GM23338 (cell line): ENCODE data around the gene AVPR1A.

Experiments
- EZH2 ChIP-seq: fragments of 200-600 bp; sonication (generic); IDR thresholded peaks from one replicate; pipeline ENCODE4 v1.8.0; 2017; ENCODE audit warnings: antibody characterized with exemption, mild to moderate bottlenecking, low read depth; ENCODE audit not compliant: unreplicated experiment
- EZH2phosphoT487 ChIP-seq: fragments of 200-600 bp; sonication (generic); IDR thresholded peaks from one replicate; pipeline ENCODE4 v1.8.1; 2018; ENCODE audit warnings: antibody characterized with exemption; ENCODE audit not compliant: unreplicated experiment
- POLR2AphosphoS5 ChIP-seq: IDR thresholded peaks from 2 replicates; pipeline ENCODE4 v1.6.1; 2016; ENCODE audit warnings: antibody characterized with exemption, low read depth
- ZNF114 ChIP-seq: fragments of 250-450 bp; sonication (Bioruptor Pico); IDR thresholded peaks from 2 replicates; pipeline ENCODE4 v1.5.0; 2020; ENCODE audit warnings: mild to moderate bottlenecking, moderate library complexity
- TF ChIP-seq, protein P1 (sequence below), 2 experiments: fragments of 200-600 bp in 1 of 2; sonication (generic) in 1 of 2; conservative IDR thresholded peaks; 2 replicates each; pipeline versions ENCODE4 v1.5.1 to v1.6.1; 2016 to 2017; ENCODE audit warnings: antibody characterized with exemption in 2 of 2, low read depth in 2 of 2, mild to moderate bottlenecking in 2 of 2, moderate library complexity in 1 of 2
- TF ChIP-seq, protein P2 (sequence below): IDR thresholded peaks from one replicate; pipeline ENCODE4 v1.6.1; 2018; ENCODE audit warnings: antibody characterized with exemption; ENCODE audit not compliant: unreplicated experiment
- TF ChIP-seq, protein P3 (sequence below): fragments of 250-450 bp; sonication (Bioruptor Pico); IDR thresholded peaks from 2 replicates; pipeline ENCODE4 v1.5.0; 2020; ENCODE audit warnings: mild to moderate bottlenecking, moderate library complexity

DNA sequence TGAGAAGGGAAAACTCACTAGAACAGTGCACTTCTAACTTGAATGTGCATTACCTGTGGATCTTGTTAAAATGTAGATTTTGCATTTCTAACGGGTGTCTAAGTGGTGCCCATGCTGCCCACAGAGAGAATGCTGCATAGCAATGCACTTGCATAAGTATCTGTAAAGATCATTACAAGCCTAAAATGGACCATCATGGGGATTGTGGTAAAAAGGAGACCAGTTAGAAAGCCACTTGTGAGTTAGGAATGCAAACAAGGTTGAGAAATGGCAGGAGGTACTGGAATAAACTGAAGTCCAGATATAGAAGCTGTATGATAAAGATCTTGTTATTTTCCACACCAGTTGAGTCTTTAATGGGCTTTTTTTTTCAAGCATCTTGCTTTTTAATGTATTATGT lies 18.8 kb downstream of the AVPR1A start:
- TF ChIP-seq, protein P1, sequence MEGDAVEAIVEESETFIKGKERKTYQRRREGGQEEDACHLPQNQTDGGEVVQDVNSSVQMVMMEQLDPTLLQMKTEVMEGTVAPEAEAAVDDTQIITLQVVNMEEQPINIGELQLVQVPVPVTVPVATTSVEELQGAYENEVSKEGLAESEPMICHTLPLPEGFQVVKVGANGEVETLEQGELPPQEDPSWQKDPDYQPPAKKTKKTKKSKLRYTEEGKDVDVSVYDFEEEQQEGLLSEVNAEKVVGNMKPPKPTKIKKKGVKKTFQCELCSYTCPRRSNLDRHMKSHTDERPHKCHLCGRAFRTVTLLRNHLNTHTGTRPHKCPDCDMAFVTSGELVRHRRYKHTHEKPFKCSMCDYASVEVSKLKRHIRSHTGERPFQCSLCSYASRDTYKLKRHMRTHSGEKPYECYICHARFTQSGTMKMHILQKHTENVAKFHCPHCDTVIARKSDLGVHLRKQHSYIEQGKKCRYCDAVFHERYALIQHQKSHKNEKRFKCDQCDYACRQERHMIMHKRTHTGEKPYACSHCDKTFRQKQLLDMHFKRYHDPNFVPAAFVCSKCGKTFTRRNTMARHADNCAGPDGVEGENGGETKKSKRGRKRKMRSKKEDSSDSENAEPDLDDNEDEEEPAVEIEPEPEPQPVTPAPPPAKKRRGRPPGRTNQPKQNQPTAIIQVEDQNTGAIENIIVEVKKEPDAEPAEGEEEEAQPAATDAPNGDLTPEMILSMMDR (conservative IDR thresholded peaks at IDR 0.05; ENCODE audit: low read depth in 2 of 2), result no peak
- TF ChIP-seq EZH2 (no peak), POLR2AphosphoS5 (no peak), EZH2phosphoT487 (no peak), ZNF114 (CRISPR knock-in tag) (no peak)
- TF ChIP-seq, protein P2, sequence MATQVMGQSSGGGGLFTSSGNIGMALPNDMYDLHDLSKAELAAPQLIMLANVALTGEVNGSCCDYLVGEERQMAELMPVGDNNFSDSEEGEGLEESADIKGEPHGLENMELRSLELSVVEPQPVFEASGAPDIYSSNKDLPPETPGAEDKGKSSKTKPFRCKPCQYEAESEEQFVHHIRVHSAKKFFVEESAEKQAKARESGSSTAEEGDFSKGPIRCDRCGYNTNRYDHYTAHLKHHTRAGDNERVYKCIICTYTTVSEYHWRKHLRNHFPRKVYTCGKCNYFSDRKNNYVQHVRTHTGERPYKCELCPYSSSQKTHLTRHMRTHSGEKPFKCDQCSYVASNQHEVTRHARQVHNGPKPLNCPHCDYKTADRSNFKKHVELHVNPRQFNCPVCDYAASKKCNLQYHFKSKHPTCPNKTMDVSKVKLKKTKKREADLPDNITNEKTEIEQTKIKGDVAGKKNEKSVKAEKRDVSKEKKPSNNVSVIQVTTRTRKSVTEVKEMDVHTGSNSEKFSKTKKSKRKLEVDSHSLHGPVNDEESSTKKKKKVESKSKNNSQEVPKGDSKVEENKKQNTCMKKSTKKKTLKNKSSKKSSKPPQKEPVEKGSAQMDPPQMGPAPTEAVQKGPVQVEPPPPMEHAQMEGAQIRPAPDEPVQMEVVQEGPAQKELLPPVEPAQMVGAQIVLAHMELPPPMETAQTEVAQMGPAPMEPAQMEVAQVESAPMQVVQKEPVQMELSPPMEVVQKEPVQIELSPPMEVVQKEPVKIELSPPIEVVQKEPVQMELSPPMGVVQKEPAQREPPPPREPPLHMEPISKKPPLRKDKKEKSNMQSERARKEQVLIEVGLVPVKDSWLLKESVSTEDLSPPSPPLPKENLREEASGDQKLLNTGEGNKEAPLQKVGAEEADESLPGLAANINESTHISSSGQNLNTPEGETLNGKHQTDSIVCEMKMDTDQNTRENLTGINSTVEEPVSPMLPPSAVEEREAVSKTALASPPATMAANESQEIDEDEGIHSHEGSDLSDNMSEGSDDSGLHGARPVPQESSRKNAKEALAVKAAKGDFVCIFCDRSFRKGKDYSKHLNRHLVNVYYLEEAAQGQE, result no peak
- TF ChIP-seq, protein P3, sequence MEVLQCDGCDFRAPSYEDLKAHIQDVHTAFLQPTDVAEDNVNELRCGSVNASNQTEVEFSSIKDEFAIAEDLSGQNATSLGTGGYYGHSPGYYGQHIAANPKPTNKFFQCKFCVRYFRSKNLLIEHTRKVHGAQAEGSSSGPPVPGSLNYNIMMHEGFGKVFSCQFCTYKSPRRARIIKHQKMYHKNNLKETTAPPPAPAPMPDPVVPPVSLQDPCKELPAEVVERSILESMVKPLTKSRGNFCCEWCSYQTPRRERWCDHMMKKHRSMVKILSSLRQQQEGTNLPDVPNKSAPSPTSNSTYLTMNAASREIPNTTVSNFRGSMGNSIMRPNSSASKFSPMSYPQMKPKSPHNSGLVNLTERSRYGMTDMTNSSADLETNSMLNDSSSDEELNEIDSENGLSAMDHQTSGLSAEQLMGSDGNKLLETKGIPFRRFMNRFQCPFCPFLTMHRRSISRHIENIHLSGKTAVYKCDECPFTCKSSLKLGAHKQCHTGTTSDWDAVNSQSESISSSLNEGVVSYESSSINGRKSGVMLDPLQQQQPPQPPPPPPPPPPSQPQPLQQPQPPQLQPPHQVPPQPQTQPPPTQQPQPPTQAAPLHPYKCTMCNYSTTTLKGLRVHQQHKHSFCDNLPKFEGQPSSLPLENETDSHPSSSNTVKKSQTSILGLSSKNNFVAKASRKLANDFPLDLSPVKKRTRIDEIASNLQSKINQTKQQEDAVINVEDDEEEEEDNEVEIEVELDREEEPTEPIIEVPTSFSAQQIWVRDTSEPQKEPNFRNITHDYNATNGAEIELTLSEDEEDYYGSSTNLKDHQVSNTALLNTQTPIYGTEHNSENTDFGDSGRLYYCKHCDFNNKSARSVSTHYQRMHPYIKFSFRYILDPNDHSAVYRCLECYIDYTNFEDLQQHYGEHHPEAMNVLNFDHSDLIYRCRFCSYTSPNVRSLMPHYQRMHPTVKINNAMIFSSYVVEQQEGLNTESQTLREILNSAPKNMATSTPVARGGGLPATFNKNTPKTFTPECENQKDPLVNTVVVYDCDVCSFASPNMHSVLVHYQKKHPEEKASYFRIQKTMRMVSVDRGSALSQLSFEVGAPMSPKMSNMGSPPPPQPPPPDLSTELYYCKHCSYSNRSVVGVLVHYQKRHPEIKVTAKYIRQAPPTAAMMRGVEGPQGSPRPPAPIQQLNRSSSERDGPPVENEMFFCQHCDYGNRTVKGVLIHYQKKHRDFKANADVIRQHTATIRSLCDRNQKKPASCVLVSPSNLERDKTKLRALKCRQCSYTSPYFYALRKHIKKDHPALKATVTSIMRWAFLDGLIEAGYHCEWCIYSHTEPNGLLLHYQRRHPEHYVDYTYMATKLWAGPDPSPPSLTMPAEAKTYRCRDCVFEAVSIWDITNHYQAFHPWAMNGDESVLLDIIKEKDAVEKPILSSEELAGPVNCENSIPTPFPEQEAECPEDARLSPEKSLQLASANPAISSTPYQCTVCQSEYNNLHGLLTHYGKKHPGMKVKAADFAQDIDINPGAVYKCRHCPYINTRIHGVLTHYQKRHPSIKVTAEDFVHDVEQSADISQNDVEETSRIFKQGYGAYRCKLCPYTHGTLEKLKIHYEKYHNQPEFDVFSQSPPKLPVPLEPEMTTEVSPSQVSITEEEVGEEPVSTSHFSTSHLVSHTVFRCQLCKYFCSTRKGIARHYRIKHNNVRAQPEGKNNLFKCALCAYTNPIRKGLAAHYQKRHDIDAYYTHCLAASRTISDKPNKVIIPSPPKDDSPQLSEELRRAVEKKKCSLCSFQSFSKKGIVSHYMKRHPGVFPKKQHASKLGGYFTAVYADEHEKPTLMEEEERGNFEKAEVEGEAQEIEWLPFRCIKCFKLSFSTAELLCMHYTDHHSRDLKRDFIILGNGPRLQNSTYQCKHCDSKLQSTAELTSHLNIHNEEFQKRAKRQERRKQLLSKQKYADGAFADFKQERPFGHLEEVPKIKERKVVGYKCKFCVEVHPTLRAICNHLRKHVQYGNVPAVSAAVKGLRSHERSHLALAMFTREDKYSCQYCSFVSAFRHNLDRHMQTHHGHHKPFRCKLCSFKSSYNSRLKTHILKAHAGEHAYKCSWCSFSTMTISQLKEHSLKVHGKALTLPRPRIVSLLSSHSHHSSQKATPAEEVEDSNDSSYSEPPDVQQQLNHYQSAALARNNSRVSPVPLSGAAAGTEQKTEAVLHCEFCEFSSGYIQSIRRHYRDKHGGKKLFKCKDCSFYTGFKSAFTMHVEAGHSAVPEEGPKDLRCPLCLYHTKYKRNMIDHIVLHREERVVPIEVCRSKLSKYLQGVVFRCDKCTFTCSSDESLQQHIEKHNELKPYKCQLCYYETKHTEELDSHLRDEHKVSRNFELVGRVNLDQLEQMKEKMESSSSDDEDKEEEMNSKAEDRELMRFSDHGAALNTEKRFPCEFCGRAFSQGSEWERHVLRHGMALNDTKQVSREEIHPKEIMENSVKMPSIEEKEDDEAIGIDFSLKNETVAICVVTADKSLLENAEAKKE, result no peak
